Neural progenitor cell (in vitro differentiated cells): Measurements from ENCODE around the gene SIRT5. TPM values are rescaled to one million over a fixed set of nuclear protein-coding genes. Genes with fewer than 3 reads are reported as not detected.

Experiments used
- total RNA-seq: library from RNA; depleted of rRNA; stranded (reverse); fragments of >200 nt; gene quantifications from 2 replicates; pipeline ENCODE4 v1.2.3, GENCODE V29; 2015; ENCODE audit warnings: low replicate concordance

SIRT5 gene
- total RNA-seq, 1 donor from 2014 or later: 18.2 TPM

Other genes starting within 250 kb of the SIRT5 start
- gene TBC1D7, start 246.1 kb upstream of the SIRT5 start, total RNA-seq: 52.8 and 54.9 TPM in 2 replicates
- 1.8 and 2.1 TPM in 2 replicates for gene GFOD1, start 87.0 kb upstream of the SIRT5 start, total RNA-seq
- 61.4 and 79.5 TPM in 2 replicates for gene NOL7, start 40.7 kb downstream of the SIRT5 start, total RNA-seq
- 35.2 and 44.8 TPM in 2 replicates for gene RANBP9, start 137.2 kb downstream of the SIRT5 start, total RNA-seq
- gene MCUR1, start 240.0 kb downstream of the SIRT5 start, total RNA-seq: 15.9 and 16.2 TPM in 2 replicates